ENCODE measurements around the gene CMTM5. TPM values are rescaled to one million over a fixed set of nuclear protein-coding genes. Genes with fewer than 3 reads are reported as not detected.

Gene CMTM5
- total RNA-seq: 0.67 and 0.89 TPM in 2 replicates

GRCh38 chr14:23376482-23377197 lies at the start of gene CMTM5:
CMTM5 (plus strand) TSS chr14:23377046; CDS start chr14:23377252, 206 bp downstream.

GRCh38 chr14:23352506-23353432 lies 24.1 kb upstream of the CMTM5 start, which contains the start of gene SLC22A17:
SLC22A17 (minus strand) TSS chr14:23352887.

GRCh38 chr14:23365036-23365731 lies 11.7 kb upstream of the CMTM5 start, which contains the start of gene EFS:
EFS (minus strand) TSS chr14:23365172; CDS start chr14:23365025, 147 bp downstream.

GRCh38 chr14:23372509-23372908 lies 4.3 kb upstream of the CMTM5 start, which contains the start of gene IL25:
IL25 (plus strand) TSS chr14:23372809.

GRCh38 chr14:23407516-23408306 lies 30.9 kb downstream of the CMTM5 start, which contains the start of gene MYH6:
MYH6 (minus strand) TSS chr14:23408273; CDS start chr14:23407223, 1,050 bp downstream.

Other genes starting within 250 kb of the CMTM5 start
- gene SLC7A8, start 193.4 kb upstream of the CMTM5 start, total RNA-seq: 0.34 and 0.45 TPM in 2 replicates
- not detected in 2 replicates for gene RNF212B, start 139.1 kb upstream of the CMTM5 start, total RNA-seq
- 8.4 and 8.5 TPM in 2 replicates for gene HOMEZ, start 90.9 kb upstream of the CMTM5 start, total RNA-seq
- gene PPP1R3E, start 74.2 kb upstream of the CMTM5 start, total RNA-seq: 0.74 and 1.5 TPM in 2 replicates
- gene BCL2L2, start 70.2 kb upstream of the CMTM5 start, total RNA-seq: 10.7 and 13.4 TPM in 2 replicates
- gene PABPN1, start 55.6 kb upstream of the CMTM5 start, total RNA-seq: 53.5 and 67.3 TPM in 2 replicates
- 10.4 and 13.8 TPM in 2 replicates for gene SLC22A17, start 24.2 kb upstream of the CMTM5 start, total RNA-seq
- gene EFS, start 11.9 kb upstream of the CMTM5 start, total RNA-seq: 14.3 and 15.8 TPM in 2 replicates
- not detected in 2 replicates for gene IL25, start 4.2 kb upstream of the CMTM5 start, total RNA-seq
- gene MYH6, start 31.2 kb downstream of the CMTM5 start, total RNA-seq: not detected in 2 replicates
- gene MYH7, start 58.6 kb downstream of the CMTM5 start, total RNA-seq: not detected in 2 replicates
- gene NGDN, start 92.7 kb downstream of the CMTM5 start, total RNA-seq: 23.3 and 30.6 TPM in 2 replicates
- 0.15 and 0.17 TPM in 2 replicates for gene ZFHX2, start 174.7 kb downstream of the CMTM5 start, total RNA-seq
- gene THTPA, start 179.2 kb downstream of the CMTM5 start, total RNA-seq: 10.0 and 16.1 TPM in 2 replicates
- 17.5 and 18.6 TPM in 2 replicates for gene AP1G2, start 190.7 kb downstream of the CMTM5 start, total RNA-seq
- not detected in 2 replicates for gene JPH4, start 201.7 kb downstream of the CMTM5 start, total RNA-seq